ENCODE data around the gene PPFIA3.

DNA sequence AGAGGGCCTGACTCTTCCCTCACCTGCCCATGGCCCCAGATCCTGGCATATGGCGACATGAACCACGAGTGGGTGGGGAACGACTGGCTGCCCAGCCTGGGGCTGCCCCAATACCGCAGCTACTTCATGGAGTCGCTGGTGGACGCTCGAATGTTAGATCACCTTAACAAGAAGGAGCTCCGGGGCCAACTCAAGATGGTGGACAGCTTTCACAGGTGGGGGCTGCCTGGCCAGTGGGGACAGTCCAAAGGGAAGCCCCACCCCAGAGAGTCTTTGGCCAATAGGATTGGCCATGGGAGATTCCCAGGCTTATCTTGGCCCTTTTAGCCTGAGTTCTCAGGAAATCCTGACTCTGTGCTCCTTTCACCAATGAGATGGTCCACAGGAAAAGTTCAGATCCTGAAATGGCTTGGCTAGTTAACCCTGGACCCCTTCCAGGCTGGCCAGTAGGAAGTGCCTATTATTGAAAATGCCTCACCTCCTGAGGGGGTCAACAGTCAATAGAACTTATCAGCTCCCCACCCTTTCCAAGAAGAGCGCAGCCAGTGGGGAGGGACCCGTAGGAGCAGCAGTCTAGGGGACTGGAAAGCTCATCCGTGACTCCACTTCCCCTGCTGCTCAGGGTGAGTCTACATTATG is 28.8 kb downstream of the PPFIA3 start:
- TF ChIP-seq, protein P1, sequence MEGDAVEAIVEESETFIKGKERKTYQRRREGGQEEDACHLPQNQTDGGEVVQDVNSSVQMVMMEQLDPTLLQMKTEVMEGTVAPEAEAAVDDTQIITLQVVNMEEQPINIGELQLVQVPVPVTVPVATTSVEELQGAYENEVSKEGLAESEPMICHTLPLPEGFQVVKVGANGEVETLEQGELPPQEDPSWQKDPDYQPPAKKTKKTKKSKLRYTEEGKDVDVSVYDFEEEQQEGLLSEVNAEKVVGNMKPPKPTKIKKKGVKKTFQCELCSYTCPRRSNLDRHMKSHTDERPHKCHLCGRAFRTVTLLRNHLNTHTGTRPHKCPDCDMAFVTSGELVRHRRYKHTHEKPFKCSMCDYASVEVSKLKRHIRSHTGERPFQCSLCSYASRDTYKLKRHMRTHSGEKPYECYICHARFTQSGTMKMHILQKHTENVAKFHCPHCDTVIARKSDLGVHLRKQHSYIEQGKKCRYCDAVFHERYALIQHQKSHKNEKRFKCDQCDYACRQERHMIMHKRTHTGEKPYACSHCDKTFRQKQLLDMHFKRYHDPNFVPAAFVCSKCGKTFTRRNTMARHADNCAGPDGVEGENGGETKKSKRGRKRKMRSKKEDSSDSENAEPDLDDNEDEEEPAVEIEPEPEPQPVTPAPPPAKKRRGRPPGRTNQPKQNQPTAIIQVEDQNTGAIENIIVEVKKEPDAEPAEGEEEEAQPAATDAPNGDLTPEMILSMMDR (IDR thresholded peaks at IDR 0.05; ENCODE audit: insufficient read depth, low read length, poor library complexity, severe bottlenecking): no peak
- TF ChIP-seq EZH2phosphoT487 (conservative IDR thresholded peaks at IDR 0.05; ENCODE audit: low read length): no peak

All from SU-DHL-6 (cell line).